ENCODE measurements around the gene CORO6.

- no peak for TF ChIP-seq CTCF (IDR thresholded peaks at IDR 0.05)
- no peak for TF ChIP-seq POLR2AphosphoS5 (IDR thresholded peaks at IDR 0.05; ENCODE audit: low read depth, low read length)
- no peak for TF ChIP-seq TCF7L2 (IDR thresholded peaks at IDR 0.05; ENCODE audit: low read depth, low read length)
- no peak for TF ChIP-seq SIN3A (IDR thresholded peaks at IDR 0.05; ENCODE audit: borderline replicate concordance, insufficient read depth, low read depth, low read length)
- TF ChIP-seq REST (IDR thresholded peaks at IDR 0.05; ENCODE audit: insufficient read depth in 1 of 2, low read depth in 2 of 2, low read length in 1 of 2), result no peak
Measured at GRCh38 chr17:29596811-29597210, 25.9 kb downstream of the CORO6 start.

Data from Panc1 (cell line).